Measurements from ENCODE around the gene MIF4GD. TPM values are rescaled to one million over a fixed set of nuclear protein-coding genes. Genes with fewer than 3 reads are reported as not detected.

Gene MIF4GD
- total and polyA plus RNA-seq, 9 of the 15 experiments (the other 6 are each of a cell fraction or from before 2014, with no cell fraction given) = 11.8 to 63.8 (median 28.1) TPM

GRCh38 chr17:75301049-75301448 lies 30.0 kb upstream of the MIF4GD start:
- FAIRE-seq (no peak), ATAC-seq (no peak; the same call in 2 of the 3 replicates), DNase-seq (ENCODE audit: extremely low read depth in 1 of 4, low spot score in 3 of 4) (no peak)
- no peak overlapping the region for H3K9ac ChIP-seq (ENCODE audit: insufficient read depth in 1 of 2, low read depth in 2 of 2, low read length in 2 of 2)
- CTCF ChIA-PET (ENCODE audit: low intra/inter-chr PET ratio) = no interaction called here
- no peaks in the 10 kb centered on the region for H4K20me1 ChIP-seq (replicated peaks; ENCODE audit: control insufficient read depth, insufficient read depth, low read length)
- no peaks in the 10 kb centered on the region for H3K36me3 ChIP-seq (ENCODE audit: control insufficient read depth, insufficient read depth, low read length)
- no TSS peak for BruUV-seq (replicated peaks)
- in situ Hi-C loops (cut with MboI) = no loop called here
- 48% methylated on average over 9 of the region's 9 CpGs for WGBS (ENCODE audit: insufficient coverage, low coverage, missing lambda C conversion rate)
- H3K27ac ChIP-seq (ENCODE audit: extremely low read depth, low read depth, low read length) = no peak overlapping the region
- intact Hi-C loops (cut with micrococcal nuclease) = no loop called here
- no peak overlapping the region for H3K4me3 ChIP-seq
- no peaks in the 10 kb centered on the region for H3K27me3 ChIP-seq (ENCODE audit: control insufficient read depth in 2 of 2, insufficient read depth in 2 of 2, low read length in 2 of 2)
- POLR2A ChIA-PET = interaction anchor here (0.6 to 1.2 kb wide), 3 partner anchors 12 to 25 kb away, joined by 3 to 4 read pairs (median 3); partner anchors contain the start of gene SLC25A19
- H3K9me1 ChIP-seq (ENCODE audit: control insufficient read depth, insufficient read depth, low read length) = no peaks in the 10 kb centered on the region
- H3K4me2 ChIP-seq (ENCODE audit: insufficient read depth, low read length) = no peak overlapping the region
- H3K79me2 ChIP-seq (ENCODE audit: control insufficient read depth, insufficient read depth, low read length) = no peaks in the 10 kb centered on the region
- no peak overlapping the region for H2AFZ ChIP-seq (ENCODE audit: low read depth, low read length)
- no peaks in the 10 kb centered on the region for H3K9me3 ChIP-seq (replicated peaks; ENCODE audit: control insufficient read depth, insufficient read depth, low read depth, low read length)
- TF ChIP-seq, protein P1, sequence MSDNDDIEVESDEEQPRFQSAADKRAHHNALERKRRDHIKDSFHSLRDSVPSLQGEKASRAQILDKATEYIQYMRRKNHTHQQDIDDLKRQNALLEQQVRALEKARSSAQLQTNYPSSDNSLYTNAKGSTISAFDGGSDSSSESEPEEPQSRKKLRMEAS (CRISPR knock-in tag; IDR thresholded peaks at IDR 0.05) = no peak
- no peak for TF ChIP-seq RFX5 (IDR thresholded peaks at IDR 0.05; ENCODE audit: low read depth, low read length)
- no peak for TF ChIP-seq ZNF143 (CRISPR knock-in tag; IDR thresholded peaks at IDR 0.05)
- no peak for TF ChIP-seq BRD9 (IDR thresholded peaks at IDR 0.05; ENCODE audit: low read depth, partially characterized antibody)
- TF ChIP-seq RBM22 (IDR thresholded peaks at IDR 0.05; ENCODE audit: low read depth, low read length, poor library complexity, severe bottlenecking) = no peak
- TF ChIP-seq PHF8 (IDR thresholded peaks at IDR 0.05; ENCODE audit: borderline replicate concordance, low read length) = no peak
- TF ChIP-seq PML (IDR thresholded peaks at IDR 0.05; ENCODE audit: low read length) = no peak
- TF ChIP-seq ZNF398 (CRISPR knock-in tag; IDR thresholded peaks at IDR 0.05) = no peak
- no peak for TF ChIP-seq ZZZ3 (IDR thresholded peaks at IDR 0.05)
- TF ChIP-seq, protein P2, sequence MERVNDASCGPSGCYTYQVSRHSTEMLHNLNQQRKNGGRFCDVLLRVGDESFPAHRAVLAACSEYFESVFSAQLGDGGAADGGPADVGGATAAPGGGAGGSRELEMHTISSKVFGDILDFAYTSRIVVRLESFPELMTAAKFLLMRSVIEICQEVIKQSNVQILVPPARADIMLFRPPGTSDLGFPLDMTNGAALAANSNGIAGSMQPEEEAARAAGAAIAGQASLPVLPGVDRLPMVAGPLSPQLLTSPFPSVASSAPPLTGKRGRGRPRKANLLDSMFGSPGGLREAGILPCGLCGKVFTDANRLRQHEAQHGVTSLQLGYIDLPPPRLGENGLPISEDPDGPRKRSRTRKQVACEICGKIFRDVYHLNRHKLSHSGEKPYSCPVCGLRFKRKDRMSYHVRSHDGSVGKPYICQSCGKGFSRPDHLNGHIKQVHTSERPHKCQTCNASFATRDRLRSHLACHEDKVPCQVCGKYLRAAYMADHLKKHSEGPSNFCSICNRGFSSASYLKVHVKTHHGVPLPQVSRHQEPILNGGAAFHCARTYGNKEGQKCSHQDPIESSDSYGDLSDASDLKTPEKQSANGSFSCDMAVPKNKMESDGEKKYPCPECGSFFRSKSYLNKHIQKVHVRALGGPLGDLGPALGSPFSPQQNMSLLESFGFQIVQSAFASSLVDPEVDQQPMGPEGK (CRISPR knock-in tag; IDR thresholded peaks at IDR 0.05; ENCODE audit: borderline replicate concordance) = no peak
- no peak for TF ChIP-seq FOXA3 (CRISPR knock-in tag; conservative IDR thresholded peaks at IDR 0.05 in 1 of 2, IDR thresholded peaks at IDR 0.05 in 1 of 2)
- TF ChIP-seq SPI1 (IDR thresholded peaks at IDR 0.05; ENCODE audit: borderline replicate concordance, low read depth, low read length) = no peak
- no peak for TF ChIP-seq KDM4B (IDR thresholded peaks at IDR 0.05; ENCODE audit: borderline replicate concordance in 2 of 2, low read depth in 1 of 2)
- TF ChIP-seq MYNN (IDR thresholded peaks at IDR 0.05) = no peak
- TF ChIP-seq MYNN (CRISPR knock-in tag; IDR thresholded peaks at IDR 0.05) = no peak
- no peak for TF ChIP-seq KLF10 (CRISPR knock-in tag; IDR thresholded peaks at IDR 0.05)
- H3K4me1 ChIP-seq (replicated peaks in 1 of 2; ENCODE audit: control insufficient read depth in 2 of 2, insufficient read depth in 2 of 2, low read length in 2 of 2) = peaks cover 6% of the 10 kb centered on the region in 2 experiments; a peak in 3 of 5 replicates

Measured in K562 (cell line).